Thyroid gland (tissue), 4 donors: ENCODE results near the gene ACSM3.

Source experiments
- CTCF ChIP-seq, 6 experiments: fragments of 200-600 bp in 3 of 6; fragments of 450-650 bp in 3 of 6; sonication (generic) in 3 of 6; IDR thresholded peaks; one replicate each; pipeline ENCODE4 v1.5.1; 2016 to 2019; ENCODE audit warnings: antibody characterized with exemption in 6 of 6, mild to moderate bottlenecking in 2 of 6, inconsistent platforms in 1 of 6, moderate library complexity in 1 of 6
- POLR2A ChIP-seq, 2 donors: fragments of 450-650 bp; IDR thresholded peaks; one replicate each; pipeline ENCODE4 v1.6.1; 2017; ENCODE audit warnings: antibody characterized with exemption in 2 of 2, mild to moderate bottlenecking in 2 of 2, moderate library complexity in 1 of 2

- TF ChIP-seq CTCF (IDR thresholded peaks at IDR 0.05) (no peak), POLR2A (IDR thresholded peaks at IDR 0.05) (no peak)
Measured at GRCh38 chr16:20791923-20792612, 28.3 kb downstream of the ACSM3 start.
